ENCODE data around the gene LRRC10B.

LRRC10B gene

GRCh38 chr11:61531044-61531443 lies 22.5 kb downstream of the LRRC10B start:
- DNase-seq (ENCODE audit: low read depth), result no peak

GRCh38 chr11:61532134-61533038 lies 23.8 kb downstream of the LRRC10B start:
- peak; percentile 28 for DNase-seq (ENCODE audit: low read depth)

- DNase-seq (ENCODE audit: low read depth), result no peak
Observed at GRCh38 chr11:61533039-61533375, 24.5 kb downstream of the LRRC10B start.

- no peak for DNase-seq (ENCODE audit: low read depth)
Observed at GRCh38 chr11:61533401-61533800, 24.9 kb downstream of the LRRC10B start.

- DNase-seq (ENCODE audit: low read depth), result no peak
Observed at GRCh38 chr11:61534025-61534932, 25.7 kb downstream of the LRRC10B start.

GRCh38 chr11:61534933-61535839 lies 26.6 kb downstream of the LRRC10B start:
- DNase-seq (ENCODE audit: low read depth), result no peak

GRCh38 chr11:61535998-61536675 lies 27.6 kb downstream of the LRRC10B start:
- no peak for DNase-seq (ENCODE audit: low read depth)

- DNase-seq (ENCODE audit: low read depth), result no peak
Observed at GRCh38 chr11:61536676-61537270, 28.2 kb downstream of the LRRC10B start.

GRCh38 chr11:61537326-61537725 lies 28.8 kb downstream of the LRRC10B start:
- no peak for DNase-seq (ENCODE audit: low read depth)

GRCh38 chr11:61538636-61538961 lies 30.1 kb downstream of the LRRC10B start:
- DNase-seq (ENCODE audit: low read depth), result no peak

GRCh38 chr11:61539006-61539405 lies 30.5 kb downstream of the LRRC10B start:
- no peak for DNase-seq (ENCODE audit: low read depth)

- DNase-seq (ENCODE audit: low read depth), result no peak
Observed at GRCh38 chr11:61539831-61540357, 31.3 kb downstream of the LRRC10B start.

GRCh38 chr11:61540528-61540927 lies 32.0 kb downstream of the LRRC10B start:
- no peak for DNase-seq (ENCODE audit: low read depth)

- DNase-seq (ENCODE audit: low read depth), result peak; percentile 70
Observed at GRCh38 chr11:61541598-61541997, 33.0 kb downstream of the LRRC10B start.

GRCh38 chr11:61542024-61542461 lies 33.5 kb downstream of the LRRC10B start:
- DNase-seq (ENCODE audit: low read depth), result no peak

GRCh38 chr11:61542705-61543104 lies 34.2 kb downstream of the LRRC10B start:
- no peak for DNase-seq (ENCODE audit: low read depth)

GRCh38 chr11:61543606-61544306 lies 35.2 kb downstream of the LRRC10B start:
- peak; percentile 53 for DNase-seq (ENCODE audit: low read depth)

GRCh38 chr11:61544466-61544865 lies 35.9 kb downstream of the LRRC10B start:
- DNase-seq (ENCODE audit: low read depth), result no peak

GRCh38 chr11:61545341-61545740 lies 36.8 kb downstream of the LRRC10B start:
- no peak for DNase-seq (ENCODE audit: low read depth)

GRCh38 chr11:61545921-61546320 lies 37.4 kb downstream of the LRRC10B start:
- DNase-seq (ENCODE audit: low read depth), result no peak
